ENCODE data around the gene RAN.

Gene RAN

DNA sequence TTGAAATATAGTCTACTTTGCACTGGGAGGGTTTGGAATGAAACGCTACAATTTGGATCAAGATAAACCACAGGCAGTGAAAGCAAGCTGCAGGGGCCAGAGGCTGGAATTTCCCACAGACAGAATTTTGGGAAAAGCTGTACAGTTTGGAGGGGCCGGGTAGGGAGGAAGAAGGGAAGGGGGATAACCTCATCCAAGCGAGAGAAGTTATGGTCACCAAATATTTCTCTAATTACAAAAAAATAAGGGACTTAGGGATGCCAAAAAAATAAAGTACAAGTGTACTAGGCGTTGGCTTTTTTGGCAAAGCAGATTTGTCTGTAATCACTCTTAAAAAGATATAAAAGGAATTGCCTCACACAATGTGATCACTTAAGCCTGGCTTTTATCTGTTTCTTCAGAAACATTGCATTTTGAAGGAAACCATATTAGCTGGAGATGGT, 50.7 kb downstream of the RAN start:
- Histone ChIP-seq H3K4me3 (ENCODE audit: low read length) (no peak overlapping the region), H3K36me3 (replicated peaks; ENCODE audit: insufficient read depth, low read length) (no peaks in the 10 kb centered on the region), H4K20me1 (ENCODE audit: insufficient read depth, low read length) (no peaks in the 10 kb centered on the region), H3K9me2 (replicated peaks; ENCODE audit: insufficient read depth, low read length) (no peaks in the 10 kb centered on the region), H3K9ac (ENCODE audit: low read length) (no peak overlapping the region), H3K4me1 (ENCODE audit: low read length) (no peaks in the 10 kb centered on the region), H3K79me2 (ENCODE audit: low read length) (no peaks in the 10 kb centered on the region), H2AFZ (ENCODE audit: low read length) (no peak overlapping the region), H3K27ac (ENCODE audit: low read length) (no peak overlapping the region), H3F3A (ENCODE audit: insufficient read depth, low read length) (no peaks in the 10 kb centered on the region), H3K4me2 (ENCODE audit: low read depth, low read length) (no peak overlapping the region), H3K9me3 (replicated peaks; ENCODE audit: insufficient read depth, low read length) (no peaks in the 10 kb centered on the region), H3K27me3 (replicated peaks; ENCODE audit: insufficient read depth, low read length) (peaks cover 13% of the 10 kb centered on the region; the same call in 1 of the 2 replicates)
- TF ChIP-seq EZH2phosphoT487 (IDR thresholded peaks at IDR 0.05; ENCODE audit: low read length), result no peak
- no peak for TF ChIP-seq CTCF (IDR thresholded peaks at IDR 0.05; ENCODE audit: low read length)
- TF ChIP-seq EZH2 (optimal IDR thresholded peaks at IDR 0.05; ENCODE audit: low read depth, low read length), result no peak
- no peak for DNase-seq

- Histone ChIP-seq H3K4me3 (ENCODE audit: low read length) (no peak overlapping the region), H3K36me3 (replicated peaks; ENCODE audit: insufficient read depth, low read length) (no peaks in the 10 kb centered on the region), H3K79me2 (ENCODE audit: low read length) (no peaks in the 10 kb centered on the region), H3K9me3 (replicated peaks; ENCODE audit: insufficient read depth, low read length) (no peaks in the 10 kb centered on the region), H3F3A (ENCODE audit: insufficient read depth, low read length) (no peaks in the 10 kb centered on the region), H3K4me2 (ENCODE audit: low read depth, low read length) (no peak overlapping the region), H3K9me2 (replicated peaks; ENCODE audit: insufficient read depth, low read length) (no peaks in the 10 kb centered on the region), H3K9ac (ENCODE audit: low read length) (no peak overlapping the region), H2AFZ (ENCODE audit: low read length) (no peak overlapping the region), H3K4me1 (ENCODE audit: low read length) (no peaks in the 10 kb centered on the region), H3K27me3 (replicated peaks; ENCODE audit: insufficient read depth, low read length) (peaks cover 3% of the 10 kb centered on the region; the same call in 1 of the 2 replicates), H3K27ac (ENCODE audit: low read length) (no peak overlapping the region), H4K20me1 (ENCODE audit: insufficient read depth, low read length) (no peaks in the 10 kb centered on the region)
- TF ChIP-seq EZH2 (optimal IDR thresholded peaks at IDR 0.05; ENCODE audit: low read depth, low read length) (no peak), EZH2phosphoT487 (IDR thresholded peaks at IDR 0.05; ENCODE audit: low read length) (no peak), CTCF (IDR thresholded peaks at IDR 0.05; ENCODE audit: low read length) (no peak)
- no peak for DNase-seq
Observed at GRCh38 chr12:130924966-130925665, 53.2 kb downstream of the RAN start.

- H3K79me2 ChIP-seq (ENCODE audit: low read length), result no peaks in the 10 kb centered on the region
- TF ChIP-seq EZH2 (optimal IDR thresholded peaks at IDR 0.05; ENCODE audit: low read depth, low read length) (no peak), EZH2phosphoT487 (IDR thresholded peaks at IDR 0.05; ENCODE audit: low read length) (no peak)
- peaks cover 3% of the 10 kb centered on the region; the same call in 1 of the 2 replicates for H3K27me3 ChIP-seq (replicated peaks; ENCODE audit: insufficient read depth, low read length)
- H3K36me3 ChIP-seq (replicated peaks; ENCODE audit: insufficient read depth, low read length), result no peaks in the 10 kb centered on the region
- no peaks in the 10 kb centered on the region for H4K20me1 ChIP-seq (ENCODE audit: insufficient read depth, low read length)
- no peak overlapping the region for H2AFZ ChIP-seq (ENCODE audit: low read length)
- no peak overlapping the region for H3K27ac ChIP-seq (ENCODE audit: low read length)
- DNase-seq, result no peak
- H3K4me1 ChIP-seq (ENCODE audit: low read length), result no peaks in the 10 kb centered on the region
- no peak overlapping the region for H3K4me2 ChIP-seq (ENCODE audit: low read depth, low read length)
- no peak overlapping the region for H3K9ac ChIP-seq (ENCODE audit: low read length)
- no peak overlapping the region for H3K4me3 ChIP-seq (ENCODE audit: low read length)
- H3F3A ChIP-seq (ENCODE audit: insufficient read depth, low read length), result no peaks in the 10 kb centered on the region
- no peaks in the 10 kb centered on the region for H3K9me3 ChIP-seq (replicated peaks; ENCODE audit: insufficient read depth, low read length)
- H3K9me2 ChIP-seq (replicated peaks; ENCODE audit: insufficient read depth, low read length), result no peaks in the 10 kb centered on the region
Observed at GRCh38 chr12:130925666-130926015, 53.8 kb downstream of the RAN start.
